ENCODE data around the gene CPNE9.

CPNE9 gene

DNA sequence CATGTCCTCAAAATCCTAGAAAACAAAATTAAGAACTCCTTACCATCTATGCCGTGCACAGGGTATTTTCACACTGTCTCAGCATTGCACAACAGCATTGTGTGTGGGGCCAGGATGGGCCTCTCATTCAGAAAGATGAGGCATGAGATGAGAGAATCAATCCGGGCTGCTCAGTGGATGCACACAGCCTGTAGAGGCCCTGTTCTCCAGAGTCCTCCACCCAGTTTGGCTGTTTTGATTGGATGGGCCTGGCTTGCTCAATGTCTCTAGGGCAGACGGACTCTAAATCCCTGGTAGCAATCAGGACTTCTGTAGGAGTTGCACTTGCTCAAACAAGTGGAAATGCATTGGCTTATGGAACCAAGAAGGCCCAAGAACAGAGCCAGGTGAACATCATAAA is 20.2 kb upstream of the CPNE9 start:
- Histone ChIP-seq H3K27me3 (replicated peaks) (no peaks in the 10 kb centered on the region), H3K4me3 (ENCODE audit: low read depth, low read length) (no peak overlapping the region)

GRCh38 chr3:9685216-9686049 is 18.2 kb upstream of the CPNE9 start:
- DNase-seq, result no peak
- no peak overlapping the region for H3K4me3 ChIP-seq (ENCODE audit: low read depth, low read length)
- no peak overlapping the region for H3K27ac ChIP-seq
- peaks cover 70% of the 10 kb centered on the region for H3K36me3 ChIP-seq (replicated peaks)
- TF ChIP-seq, protein P1, sequence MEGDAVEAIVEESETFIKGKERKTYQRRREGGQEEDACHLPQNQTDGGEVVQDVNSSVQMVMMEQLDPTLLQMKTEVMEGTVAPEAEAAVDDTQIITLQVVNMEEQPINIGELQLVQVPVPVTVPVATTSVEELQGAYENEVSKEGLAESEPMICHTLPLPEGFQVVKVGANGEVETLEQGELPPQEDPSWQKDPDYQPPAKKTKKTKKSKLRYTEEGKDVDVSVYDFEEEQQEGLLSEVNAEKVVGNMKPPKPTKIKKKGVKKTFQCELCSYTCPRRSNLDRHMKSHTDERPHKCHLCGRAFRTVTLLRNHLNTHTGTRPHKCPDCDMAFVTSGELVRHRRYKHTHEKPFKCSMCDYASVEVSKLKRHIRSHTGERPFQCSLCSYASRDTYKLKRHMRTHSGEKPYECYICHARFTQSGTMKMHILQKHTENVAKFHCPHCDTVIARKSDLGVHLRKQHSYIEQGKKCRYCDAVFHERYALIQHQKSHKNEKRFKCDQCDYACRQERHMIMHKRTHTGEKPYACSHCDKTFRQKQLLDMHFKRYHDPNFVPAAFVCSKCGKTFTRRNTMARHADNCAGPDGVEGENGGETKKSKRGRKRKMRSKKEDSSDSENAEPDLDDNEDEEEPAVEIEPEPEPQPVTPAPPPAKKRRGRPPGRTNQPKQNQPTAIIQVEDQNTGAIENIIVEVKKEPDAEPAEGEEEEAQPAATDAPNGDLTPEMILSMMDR (IDR thresholded peaks at IDR 0.05; ENCODE audit: low read depth, low read length, missing control alignments), result no peak
- no peaks in the 10 kb centered on the region for H3K27me3 ChIP-seq (replicated peaks)
- in situ Hi-C loops (cut with HindIII; ENCODE audit: low pct_ligation_motif_present, low sequenced_read_pairs), result no loop called here

More for the DNA sequence above, 20.2 kb upstream of the CPNE9 start:
- in situ Hi-C loops (cut with HindIII; ENCODE audit: low pct_ligation_motif_present, low sequenced_read_pairs), result no loop called here
- TF ChIP-seq, protein P1 (IDR thresholded peaks at IDR 0.05; ENCODE audit: low read depth, low read length, missing control alignments), result no peak
- peaks cover 69% of the 10 kb centered on the region for H3K36me3 ChIP-seq (replicated peaks)
- DNase-seq, result no peak
- H3K27ac ChIP-seq, result no peak overlapping the region

DNA sequence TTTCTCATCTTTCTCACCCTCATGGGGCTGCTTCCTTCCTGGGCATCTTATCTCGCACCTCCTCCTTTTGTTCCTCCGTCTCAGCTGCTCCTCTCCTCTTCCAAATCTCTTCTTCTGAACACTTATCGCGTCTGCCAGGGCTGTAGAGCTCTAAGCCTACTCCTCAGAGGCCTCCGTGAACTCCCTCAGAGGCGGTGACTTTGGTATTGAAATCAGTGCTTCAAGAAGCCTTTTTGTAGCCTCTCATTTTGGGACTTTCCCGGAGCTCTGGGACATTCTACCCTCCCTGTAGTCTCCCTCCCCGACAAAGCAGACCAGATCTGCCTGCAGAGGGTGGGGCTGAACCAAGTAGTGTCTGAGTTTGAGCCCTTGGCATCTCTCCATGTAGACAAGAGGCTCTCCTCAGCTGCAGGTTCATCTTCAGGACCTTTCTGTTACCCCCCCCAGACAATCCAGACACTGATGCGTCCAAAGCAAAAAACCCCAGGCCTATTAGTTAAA is 17.5 kb upstream of the CPNE9 start:
- Histone ChIP-seq H3K36me3 (replicated peaks) (peaks cover 66% of the 10 kb centered on the region), H3K27ac (no peak overlapping the region), H3K27me3 (replicated peaks) (no peaks in the 10 kb centered on the region), H3K4me3 (ENCODE audit: low read depth, low read length) (no peak overlapping the region)
- in situ Hi-C loops (cut with HindIII; ENCODE audit: low pct_ligation_motif_present, low sequenced_read_pairs), result no loop called here
- TF ChIP-seq, protein P1 (IDR thresholded peaks at IDR 0.05; ENCODE audit: low read depth, low read length, missing control alignments), result no peak
- no peak for DNase-seq

GRCh38 chr3:9686703-9687102 is 16.9 kb upstream of the CPNE9 start:
- in situ Hi-C loops (cut with HindIII; ENCODE audit: low pct_ligation_motif_present, low sequenced_read_pairs), result no loop called here
- DNase-seq, result no peak
- H3K36me3 ChIP-seq (replicated peaks), result peaks cover 65% of the 10 kb centered on the region

DNA sequence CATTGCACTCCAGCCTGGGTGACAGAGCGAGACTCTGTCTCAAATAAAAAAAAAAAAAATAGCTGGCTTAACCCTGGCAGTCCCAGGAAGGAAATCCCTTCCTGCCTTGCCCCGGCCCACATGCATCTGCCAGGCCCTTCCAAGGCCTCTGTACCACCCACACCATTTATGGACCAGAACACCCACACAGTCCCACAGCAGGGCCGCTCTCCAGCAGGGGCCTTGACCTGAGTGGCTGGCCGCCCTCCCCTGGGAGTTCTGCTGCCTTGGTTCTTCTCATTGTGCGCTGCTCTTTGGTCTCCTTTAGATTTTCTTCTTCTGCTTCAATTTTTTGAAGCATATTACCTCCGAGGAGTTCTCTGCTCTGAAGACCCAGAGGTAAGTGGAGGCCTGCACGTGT is 16.1 kb upstream of the CPNE9 start:
- DNase-seq, result no peak
- Histone ChIP-seq H3K27me3 (replicated peaks) (no peaks in the 10 kb centered on the region), H3K36me3 (replicated peaks) (peaks cover 67% of the 10 kb centered on the region), H3K4me3 (ENCODE audit: low read depth, low read length) (no peak overlapping the region), H3K27ac (no peak overlapping the region)
- in situ Hi-C loops (cut with HindIII; ENCODE audit: low pct_ligation_motif_present, low sequenced_read_pairs), result no loop called here
- TF ChIP-seq, protein P1 (IDR thresholded peaks at IDR 0.05; ENCODE audit: low read depth, low read length, missing control alignments), result no peak

More at GRCh38 chr3:9686703-9687102, 16.9 kb upstream of the CPNE9 start:
- Histone ChIP-seq H3K4me3 (ENCODE audit: low read depth, low read length) (no peak overlapping the region), H3K27ac (no peak overlapping the region), H3K27me3 (replicated peaks) (no peaks in the 10 kb centered on the region)
- TF ChIP-seq, protein P1 (IDR thresholded peaks at IDR 0.05; ENCODE audit: low read depth, low read length, missing control alignments), result no peak

Data from brain microvascular endothelial cell (primary cell).